ENCODE data around the gene LGALS4.
"Not testable (repeated sequence)": the region's sequence is repeated elsewhere in the genome, so short reads cannot be mapped to it uniquely, and the experiment has no call there.

LGALS4 gene

GRCh38 chr19:38801359-38802095 is 11.2 kb downstream of the LGALS4 start:
- no peak for TF ChIP-seq CTCF (conservative IDR thresholded peaks at IDR 0.05; ENCODE audit: low read length)
- TF ChIP-seq EZH2phosphoT487 (IDR thresholded peaks at IDR 0.05; ENCODE audit: borderline replicate concordance) = no peak

GRCh38 chr19:38800577-38801347 is 12.0 kb downstream of the LGALS4 start:
- Histone ChIP-seq H2AFZ (ENCODE audit: low read length) (no peak overlapping the region), H3K36me3 (ENCODE audit: insufficient read depth, low read length) (no peaks in the 10 kb centered on the region), H3K27me3 (ENCODE audit: insufficient read depth, low read length, poor library complexity, severe bottlenecking) (no peaks in the 10 kb centered on the region), H3K79me2 (ENCODE audit: insufficient read depth, low read length) (no peaks in the 10 kb centered on the region), H4K20me1 (ENCODE audit: insufficient read depth, low read length, poor library complexity, severe bottlenecking) (no peaks in the 10 kb centered on the region), H3K4me2 (ENCODE audit: low read depth, low read length, poor library complexity, severe bottlenecking) (no peak overlapping the region), H3K9me3 (ENCODE audit: insufficient read depth, low read depth, low read length) (no peaks in the 10 kb centered on the region), H3K4me1 (ENCODE audit: insufficient read depth, low read length, poor library complexity, severe bottlenecking) (no peaks in the 10 kb centered on the region), H3K4me3 (ENCODE audit: low read length, poor library complexity, severe bottlenecking) (no peak overlapping the region), H3K9ac (ENCODE audit: low read depth, low read length, poor library complexity, severe bottlenecking) (no peak overlapping the region), H3K9me2 (replicated peaks; ENCODE audit: low read depth, low read length) (no peaks in the 10 kb centered on the region), H3F3A (ENCODE audit: low read depth) (no peaks in the 10 kb centered on the region)
- TF ChIP-seq CTCF (conservative IDR thresholded peaks at IDR 0.05; ENCODE audit: low read length) (no peak), EZH2phosphoT487 (IDR thresholded peaks at IDR 0.05; ENCODE audit: borderline replicate concordance) (no peak)

More at GRCh38 chr19:38801359-38802095, 11.2 kb downstream of the LGALS4 start:
- Histone ChIP-seq H2AFZ (ENCODE audit: low read length) (no peak overlapping the region), H3F3A (ENCODE audit: low read depth) (no peaks in the 10 kb centered on the region), H3K4me1 (ENCODE audit: insufficient read depth, low read length, poor library complexity, severe bottlenecking) (no peaks in the 10 kb centered on the region), H3K9ac (ENCODE audit: low read depth, low read length, poor library complexity, severe bottlenecking) (no peak overlapping the region), H3K9me3 (ENCODE audit: insufficient read depth, low read depth, low read length) (no peaks in the 10 kb centered on the region), H3K27me3 (ENCODE audit: insufficient read depth, low read length, poor library complexity, severe bottlenecking) (no peaks in the 10 kb centered on the region), H4K20me1 (ENCODE audit: insufficient read depth, low read length, poor library complexity, severe bottlenecking) (no peaks in the 10 kb centered on the region), H3K36me3 (ENCODE audit: insufficient read depth, low read length) (no peaks in the 10 kb centered on the region), H3K4me2 (ENCODE audit: low read depth, low read length, poor library complexity, severe bottlenecking) (no peak overlapping the region), H3K79me2 (ENCODE audit: insufficient read depth, low read length) (no peaks in the 10 kb centered on the region), H3K9me2 (replicated peaks; ENCODE audit: low read depth, low read length) (no peaks in the 10 kb centered on the region), H3K4me3 (ENCODE audit: low read length, poor library complexity, severe bottlenecking) (no peak overlapping the region)

- H3K79me2 ChIP-seq (ENCODE audit: insufficient read depth, low read length) = no peaks in the 10 kb centered on the region
- H3K4me1 ChIP-seq (ENCODE audit: insufficient read depth, low read length, poor library complexity, severe bottlenecking) = no peaks in the 10 kb centered on the region
- no peaks in the 10 kb centered on the region for H3K27me3 ChIP-seq (ENCODE audit: insufficient read depth, low read length, poor library complexity, severe bottlenecking)
- no peaks in the 10 kb centered on the region for H3K36me3 ChIP-seq (ENCODE audit: insufficient read depth, low read length)
- no peaks in the 10 kb centered on the region for H3K9me2 ChIP-seq (replicated peaks; ENCODE audit: low read depth, low read length)
- H2AFZ ChIP-seq (ENCODE audit: low read length) = no peak overlapping the region
- no peaks in the 10 kb centered on the region for H4K20me1 ChIP-seq (ENCODE audit: insufficient read depth, low read length, poor library complexity, severe bottlenecking)
- no peak overlapping the region for H3K9ac ChIP-seq (ENCODE audit: low read depth, low read length, poor library complexity, severe bottlenecking)
- no peaks in the 10 kb centered on the region for H3F3A ChIP-seq (ENCODE audit: low read depth)
- TF ChIP-seq EZH2phosphoT487 (IDR thresholded peaks at IDR 0.05; ENCODE audit: borderline replicate concordance) = no peak
- TF ChIP-seq CTCF (conservative IDR thresholded peaks at IDR 0.05; ENCODE audit: low read length) = no peak
- no peak overlapping the region for H3K4me2 ChIP-seq (ENCODE audit: low read depth, low read length, poor library complexity, severe bottlenecking)
- H3K9me3 ChIP-seq (ENCODE audit: insufficient read depth, low read depth, low read length) = no peaks in the 10 kb centered on the region
- H3K4me3 ChIP-seq (ENCODE audit: low read length, poor library complexity, severe bottlenecking) = no peak overlapping the region
Observed at GRCh38 chr19:38799104-38799503, 13.6 kb downstream of the LGALS4 start.

- H3K36me3 ChIP-seq (ENCODE audit: insufficient read depth, low read length); H3K27me3 ChIP-seq (ENCODE audit: insufficient read depth, low read length, poor library complexity, severe bottlenecking); H3K9me3 ChIP-seq (ENCODE audit: insufficient read depth, low read depth, low read length); H3K9me2 ChIP-seq (replicated peaks; ENCODE audit: low read depth, low read length); H3K4me2 ChIP-seq (ENCODE audit: low read depth, low read length, poor library complexity, severe bottlenecking); H3K4me3 ChIP-seq (ENCODE audit: low read length, poor library complexity, severe bottlenecking); H2AFZ ChIP-seq (ENCODE audit: low read length); H4K20me1 ChIP-seq (ENCODE audit: insufficient read depth, low read length, poor library complexity, severe bottlenecking); H3K4me1 ChIP-seq (ENCODE audit: insufficient read depth, low read length, poor library complexity, severe bottlenecking); H3K9ac ChIP-seq (ENCODE audit: low read depth, low read length, poor library complexity, severe bottlenecking); H3F3A ChIP-seq (ENCODE audit: low read depth); H3K79me2 ChIP-seq (ENCODE audit: insufficient read depth, low read length): not testable (repeated sequence)
Observed at GRCh38 chr19:38797781-38798180, 15.0 kb downstream of the LGALS4 start.
